HG02884 (cell line): ENCODE data around the gene HELT.
"Not testable (repeated sequence)": the region's sequence is repeated elsewhere in the genome, so short reads cannot be mapped to it uniquely, and the experiment has no call there.

Experiments
- ATAC-seq: cut with Tn5 transposase; IDR thresholded peaks from one replicate; pipeline ENCODE4 v1.9.1; 2021; ENCODE audit warnings: mild to moderate bottlenecking, moderate library complexity; ENCODE audit not compliant: unreplicated experiment

The HELT gene

GRCh38 chr4:185035284-185035683, 17.0 kb downstream of the HELT start:
- ATAC-seq: no peak

DNA sequence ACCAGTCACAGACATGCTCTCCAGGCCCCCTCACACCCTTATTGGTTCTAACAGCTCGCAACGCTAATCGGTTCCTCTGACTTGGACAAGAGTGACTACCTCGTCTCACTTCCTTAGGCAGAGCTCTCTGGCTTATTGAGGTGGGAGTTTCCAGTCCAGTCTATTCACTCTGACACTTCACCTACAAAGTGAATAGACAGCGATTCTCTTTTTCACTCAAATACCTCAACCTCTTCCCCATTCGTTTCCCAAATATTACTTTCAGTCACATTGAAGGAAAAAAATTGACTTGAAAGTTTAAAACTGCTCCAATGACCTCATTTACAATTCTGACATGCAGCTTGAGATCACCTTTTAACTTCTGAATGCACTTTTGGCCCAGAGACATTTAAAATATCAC, 17.7 kb downstream of the HELT start:
- ATAC-seq: no peak

DNA sequence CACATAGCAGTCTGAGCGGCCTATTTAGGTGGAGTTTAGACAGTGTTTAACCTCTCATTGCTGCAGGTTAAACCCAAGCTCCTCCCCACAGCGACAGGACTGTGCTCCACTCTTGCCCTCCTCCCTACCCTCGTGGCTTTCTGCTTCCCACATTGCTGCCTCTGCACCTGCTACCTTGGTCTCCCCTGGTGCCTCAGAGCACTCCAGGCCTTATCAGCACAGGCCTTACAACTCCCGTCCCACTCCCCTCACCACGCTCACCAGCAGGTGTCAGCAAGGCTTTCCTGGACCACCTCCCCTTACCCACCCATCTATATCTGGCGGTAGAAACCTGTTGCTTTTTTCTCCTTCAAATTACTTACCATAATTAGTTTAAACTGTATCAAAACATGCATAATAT, 18.6 kb downstream of the HELT start:
- ATAC-seq: no peak

GRCh38 chr4:185039508-185040273, 21.4 kb downstream of the HELT start:
- ATAC-seq: peak; percentile 64

DNA sequence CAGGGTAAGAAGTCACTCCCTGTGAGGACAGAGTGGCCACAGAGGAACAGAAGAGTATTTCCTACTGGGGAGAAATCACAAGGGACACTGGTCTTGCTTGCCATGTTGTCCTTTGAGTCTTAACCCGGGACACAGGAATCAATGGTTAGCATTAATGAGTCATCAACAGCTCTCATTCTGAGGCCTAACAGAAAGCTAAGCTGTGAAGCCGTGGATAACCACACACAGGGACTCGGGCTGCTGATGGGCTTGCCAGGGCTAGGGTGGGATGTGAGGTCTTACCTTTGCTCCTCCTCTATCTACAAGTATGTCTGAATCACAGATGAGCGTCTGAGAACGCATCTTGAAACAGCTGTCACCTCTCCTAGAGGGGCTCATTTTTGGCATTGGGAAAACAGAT, 22.2 kb downstream of the HELT start:
- no peak for ATAC-seq

DNA sequence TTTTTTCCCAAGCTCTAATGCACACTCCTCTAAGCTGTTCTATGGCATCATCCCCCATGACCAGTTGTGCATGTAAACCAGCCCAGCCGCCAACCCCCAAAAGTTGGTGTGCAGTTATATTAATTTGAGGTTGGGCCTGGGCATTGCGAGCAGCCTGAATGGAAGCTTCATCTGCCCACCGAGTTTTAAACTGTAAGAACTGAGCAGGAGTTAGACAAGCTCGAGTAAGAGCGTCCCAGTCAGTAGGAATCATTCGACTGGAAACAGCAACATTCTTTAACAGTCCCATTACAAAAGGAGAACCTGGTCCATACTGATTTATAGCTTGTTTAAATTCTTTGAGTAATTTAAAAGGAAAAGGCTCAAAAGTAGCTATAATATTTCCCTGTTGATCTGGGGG, 32.0 kb downstream of the HELT start:
- ATAC-seq: not testable (repeated sequence)

- ATAC-seq: not testable (repeated sequence)
Observed at GRCh38 chr4:185051283-185051682, 33.0 kb downstream of the HELT start.

- no peak for ATAC-seq
Observed at GRCh38 chr4:185053746-185054145, 35.5 kb downstream of the HELT start.

GRCh38 chr4:185054272-185054671, 36.0 kb downstream of the HELT start:
- no peak for ATAC-seq

- ATAC-seq: no peak
Observed at GRCh38 chr4:185054886-185055285, 36.6 kb downstream of the HELT start.

DNA sequence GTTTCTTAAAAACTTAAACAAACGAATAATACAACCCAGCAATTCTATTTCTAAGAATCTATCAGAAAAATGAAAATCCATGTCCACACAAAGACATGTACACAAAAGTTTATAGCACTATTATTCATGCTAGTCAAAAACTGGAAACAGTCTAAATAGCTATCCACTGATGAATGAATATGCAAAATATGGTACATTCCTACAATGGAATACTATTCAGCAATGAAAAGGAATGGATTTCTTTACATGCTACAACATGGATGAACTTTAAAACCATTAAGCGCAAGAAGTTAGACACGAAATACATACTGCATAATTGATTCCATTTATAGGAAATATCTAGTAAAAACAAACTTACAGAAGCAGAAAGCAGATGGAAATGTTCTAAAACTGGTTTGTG, 43.3 kb downstream of the HELT start:
- no peak for ATAC-seq

DNA sequence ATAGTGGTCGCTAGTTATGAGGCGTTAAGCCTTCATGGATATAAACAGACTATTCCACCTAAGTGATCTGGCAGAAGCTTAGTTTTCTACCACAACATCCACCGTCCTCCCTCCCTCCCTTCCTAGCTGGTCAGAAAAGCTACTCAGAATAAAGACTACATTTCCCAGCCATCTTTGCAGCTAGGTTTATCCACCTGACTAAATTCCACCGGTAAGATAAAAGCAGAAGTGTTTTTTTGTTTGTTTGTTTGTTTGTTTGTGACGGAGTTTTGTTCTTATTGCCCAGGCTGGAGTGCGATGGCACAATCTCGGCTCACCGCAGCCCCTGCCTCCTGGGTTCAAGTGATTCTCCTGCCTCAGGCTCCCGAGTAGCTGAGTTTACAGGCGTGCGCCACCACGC, 44.3 kb downstream of the HELT start:
- ATAC-seq: no peak

GRCh38 chr4:185066179-185066578, 47.9 kb downstream of the HELT start:
- no peak for ATAC-seq

- no peak for ATAC-seq
Observed at GRCh38 chr4:185068837-185069236, 50.5 kb downstream of the HELT start.
